GM12801 (cell line): ENCODE measurements around the gene JUN.

Experiments
- CTCF ChIP-seq: IDR thresholded peaks from one replicate; pipeline ENCODE4 v1.5.1; 2011; ENCODE audit warnings: control low read depth; ENCODE audit not compliant: insufficient read length; ENCODE audit errors: extremely low read depth

Gene JUN

GRCh38 chr1:58749646-58750045, 34.2 kb downstream of the JUN start:
- TF ChIP-seq CTCF, result no peak

GRCh38 chr1:58748666-58749065, 35.2 kb downstream of the JUN start:
- TF ChIP-seq CTCF, result no peak

GRCh38 chr1:58746757-58747156, 37.1 kb downstream of the JUN start:
- TF ChIP-seq CTCF, result no peak

- no peak for TF ChIP-seq CTCF
Measured at GRCh38 chr1:58746182-58746581, 37.7 kb downstream of the JUN start.

- no peak for TF ChIP-seq CTCF
Measured at GRCh38 chr1:58745666-58746065, 38.2 kb downstream of the JUN start.

GRCh38 chr1:58745117-58745516, 38.7 kb downstream of the JUN start:
- no peak for TF ChIP-seq CTCF

GRCh38 chr1:58741678-58742553, 41.9 kb downstream of the JUN start:
- TF ChIP-seq CTCF, result no peak
